Liver (tissue), 3 donors: ENCODE data around the gene WNT4.

Source experiments
- CTCF ChIP-seq: fragments of 150-350 bp; IDR thresholded peaks from 2 replicates; pipeline ENCODE4 v1.5.1; 2017; ENCODE audit warnings: improper control_type of control experiment, low read depth, low read length; ENCODE audit not compliant: missing input control
- GABPA ChIP-seq, 2 donors: IDR thresholded peaks in 1 of 2; conservative IDR thresholded peaks in 1 of 2; 2 replicates each; pipeline ENCODE4 v1.6.1; 2016; ENCODE audit warnings: antibody characterized with exemption in 2 of 2, mild to moderate bottlenecking in 1 of 2, moderate library complexity in 1 of 2
- HNF4G ChIP-seq: IDR thresholded peaks from 2 replicates; pipeline ENCODE4 v1.6.1; 2016; ENCODE audit warnings: antibody characterized with exemption
- JUND ChIP-seq, 2 donors: IDR thresholded peaks; 2 replicates each; pipeline ENCODE4 v1.6.1; 2016; ENCODE audit warnings: antibody characterized with exemption in 2 of 2
- MAX ChIP-seq: IDR thresholded peaks from 2 replicates; pipeline ENCODE4 v1.6.1; 2016; ENCODE audit warnings: antibody characterized with exemption
- NR2F2 ChIP-seq: IDR thresholded peaks from 2 replicates; pipeline ENCODE4 v1.6.1; 2016; ENCODE audit warnings: antibody characterized with exemption
- RAD21 ChIP-seq, 2 donors: IDR thresholded peaks; 2 replicates each; pipeline ENCODE4 v1.6.1; 2016; ENCODE audit warnings: antibody characterized with exemption in 2 of 2, mild to moderate bottlenecking in 2 of 2
- REST ChIP-seq: IDR thresholded peaks from 2 replicates; pipeline ENCODE4 v1.6.1; 2016; ENCODE audit warnings: antibody characterized with exemption, mild to moderate bottlenecking
- SP1 ChIP-seq: IDR thresholded peaks from 2 replicates; pipeline ENCODE4 v1.6.1; 2018; ENCODE audit warnings: antibody characterized with exemption, mild to moderate bottlenecking
- TAF1 ChIP-seq: conservative IDR thresholded peaks from 2 replicates; pipeline ENCODE4 v1.6.1; 2016; ENCODE audit warnings: antibody characterized with exemption, mild to moderate bottlenecking
- YY1 ChIP-seq: IDR thresholded peaks from 2 replicates; pipeline ENCODE4 v1.6.1; 2016; ENCODE audit warnings: antibody characterized with exemption, mild to moderate bottlenecking
- ZBTB33 ChIP-seq: IDR thresholded peaks from 2 replicates; pipeline ENCODE4 v1.6.1; 2016; ENCODE audit warnings: antibody characterized with exemption
- donor health status: healthy.
- donor health status: healthy.

- peak; percentile 79 for TF ChIP-seq CTCF
- no peak for TF ChIP-seq REST
- TF ChIP-seq GABPA (IDR thresholded peaks at IDR 0.05 in 1 of 2, conservative IDR thresholded peaks at IDR 0.05 in 1 of 2) = no peak
- no peak for TF ChIP-seq TAF1
- no peak for TF ChIP-seq MAX
- TF ChIP-seq YY1 = no peak
- peak; percentile 87 to 89 for TF ChIP-seq RAD21 (IDR thresholded peaks at IDR 0.05)
- TF ChIP-seq JUND (IDR thresholded peaks at IDR 0.05) = no peak
- no peak for TF ChIP-seq HNF4G
- no peak for TF ChIP-seq NR2F2
- TF ChIP-seq SP1 = no peak
- no peak for TF ChIP-seq ZBTB33
These were observed 37.2 kb downstream of the WNT4 start for GRCh38 chr1:22105611-22106207.
